SH-SY5Y (cell line): ENCODE results near the gene EWSR1.

Experiments
- GATA2 ChIP-seq: IDR thresholded peaks from 2 replicates; pipeline ENCODE4 v1.6.1; 2011; ENCODE audit warnings: mild to moderate bottlenecking, low read depth, low read length
- GATA3 ChIP-seq: IDR thresholded peaks from 2 replicates; pipeline ENCODE4 v1.6.1; 2011; ENCODE audit warnings: low read depth, mild to moderate bottlenecking, low read length, moderate library complexity

GRCh38 chr22:29314537-29315285 lies 46.6 kb downstream of the EWSR1 start:
- TF ChIP-seq GATA2 (no peak), GATA3 (no peak)
